ENCODE data around the gene HTR7.

- TF ChIP-seq EZH2 (IDR thresholded peaks at IDR 0.05; ENCODE audit: low read length, unreplicated experiment) (no peak), EZH2phosphoT487 (IDR thresholded peaks at IDR 0.05; ENCODE audit: borderline replicate concordance, low read length) (no peak)
These were observed 78.3 kb downstream of the HTR7 start for GRCh38 chr10:90779548-90779947.

All from PC-3 (cell line).